ENCODE measurements around the gene ZNF469. TPM values are rescaled to one million over a fixed set of nuclear protein-coding genes. Genes with fewer than 3 reads are reported as not detected.

ZNF469 gene
- total RNA-seq, 6 experiments from 2014 or later, result 0.22 to 1.3 (median 0.37) TPM

DNA sequence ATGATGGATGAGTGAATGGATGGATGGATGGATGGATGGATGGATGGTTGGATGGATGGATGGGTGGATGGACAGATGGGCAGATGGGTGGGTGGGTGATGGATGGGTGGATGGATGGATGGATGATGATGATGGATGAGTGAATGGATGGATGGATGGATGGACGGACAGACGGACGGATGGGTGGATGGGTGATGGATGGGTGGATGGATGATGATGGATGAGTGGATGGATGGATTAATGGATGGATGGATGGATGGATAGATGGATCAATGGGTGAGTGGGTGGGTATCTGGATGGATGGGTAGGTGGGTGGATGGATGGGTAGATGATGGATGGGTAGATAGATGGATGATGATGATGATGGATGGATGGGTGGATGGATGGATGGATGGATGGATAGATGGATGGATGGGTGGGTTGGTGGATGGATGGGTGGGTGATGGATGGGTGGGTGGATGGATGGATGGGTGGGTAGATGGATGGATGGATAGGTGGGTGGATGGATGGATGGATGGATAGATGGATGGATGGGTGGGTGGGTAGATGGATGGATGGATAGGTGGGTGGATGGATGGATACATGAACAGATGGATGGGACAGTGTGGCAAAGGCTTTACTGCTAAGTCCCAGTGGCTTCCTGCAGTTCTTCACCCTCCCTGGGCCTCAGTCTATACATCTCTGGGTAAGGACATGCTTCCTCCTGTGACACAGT lies 40.1 kb downstream of the ZNF469 start:
- whole genome bisulfite sequencing (ENCODE audit: insufficient coverage, low coverage, low lambda C conversion rate, missing lambda C conversion rate), result 37% methylated on average over 3 of the region's 3 CpGs
- Histone ChIP-seq H3K27me3 (no peaks in the 10 kb centered on the region), H3K4me1 (no peaks in the 10 kb centered on the region), H3K27ac (no peak overlapping the region), H3K9me3 (no peaks in the 10 kb centered on the region), H3K36me3 (no peaks in the 10 kb centered on the region), H3K4me3 (no peak overlapping the region)
- DNase-seq (no peak), ATAC-seq (no peak)
- intact Hi-C loops (cut with DNase I), result no loop called here
- TF ChIP-seq, protein P1, sequence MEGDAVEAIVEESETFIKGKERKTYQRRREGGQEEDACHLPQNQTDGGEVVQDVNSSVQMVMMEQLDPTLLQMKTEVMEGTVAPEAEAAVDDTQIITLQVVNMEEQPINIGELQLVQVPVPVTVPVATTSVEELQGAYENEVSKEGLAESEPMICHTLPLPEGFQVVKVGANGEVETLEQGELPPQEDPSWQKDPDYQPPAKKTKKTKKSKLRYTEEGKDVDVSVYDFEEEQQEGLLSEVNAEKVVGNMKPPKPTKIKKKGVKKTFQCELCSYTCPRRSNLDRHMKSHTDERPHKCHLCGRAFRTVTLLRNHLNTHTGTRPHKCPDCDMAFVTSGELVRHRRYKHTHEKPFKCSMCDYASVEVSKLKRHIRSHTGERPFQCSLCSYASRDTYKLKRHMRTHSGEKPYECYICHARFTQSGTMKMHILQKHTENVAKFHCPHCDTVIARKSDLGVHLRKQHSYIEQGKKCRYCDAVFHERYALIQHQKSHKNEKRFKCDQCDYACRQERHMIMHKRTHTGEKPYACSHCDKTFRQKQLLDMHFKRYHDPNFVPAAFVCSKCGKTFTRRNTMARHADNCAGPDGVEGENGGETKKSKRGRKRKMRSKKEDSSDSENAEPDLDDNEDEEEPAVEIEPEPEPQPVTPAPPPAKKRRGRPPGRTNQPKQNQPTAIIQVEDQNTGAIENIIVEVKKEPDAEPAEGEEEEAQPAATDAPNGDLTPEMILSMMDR (IDR thresholded peaks at IDR 0.05), result no peak
- no peak for TF ChIP-seq POLR2A (IDR thresholded peaks at IDR 0.05)

DNA sequence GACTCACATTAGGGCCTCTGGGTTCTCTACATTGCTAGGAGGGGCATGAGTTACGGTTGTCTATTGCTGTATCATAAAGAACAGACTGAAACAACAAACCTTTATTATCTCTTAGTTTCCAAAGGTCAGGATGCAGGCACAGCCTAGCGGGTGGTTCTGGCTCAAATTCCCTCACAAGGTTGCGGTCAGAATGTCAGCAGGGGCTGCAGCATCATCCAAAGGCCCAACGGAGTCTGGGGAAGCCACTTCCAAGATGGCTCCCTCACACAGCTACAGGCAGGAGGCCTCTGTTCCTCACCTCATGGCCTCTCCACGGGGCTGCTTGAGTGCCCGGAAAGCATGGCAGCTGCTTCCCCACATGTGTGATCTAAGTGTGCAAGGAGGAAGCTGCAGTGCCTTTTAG lies 40.7 kb downstream of the ZNF469 start:
- ATAC-seq (no peak), DNase-seq (no peak)
- intact Hi-C loops (cut with DNase I), result no loop called here
- no peaks in the 10 kb centered on the region for H3K9me3 ChIP-seq
- H3K36me3 ChIP-seq, result no peaks in the 10 kb centered on the region
- H3K4me1 ChIP-seq, result no peaks in the 10 kb centered on the region
- WGBS (ENCODE audit: insufficient coverage, low coverage, low lambda C conversion rate, missing lambda C conversion rate), result 70% methylated on average over 6 of the region's 6 CpGs
- no peak overlapping the region for H3K27ac ChIP-seq
- no peaks in the 10 kb centered on the region for H3K27me3 ChIP-seq
- no peak overlapping the region for H3K4me3 ChIP-seq
- TF ChIP-seq POLR2A (IDR thresholded peaks at IDR 0.05), result no peak
- TF ChIP-seq, protein P1 (IDR thresholded peaks at IDR 0.05), result no peak

DNA sequence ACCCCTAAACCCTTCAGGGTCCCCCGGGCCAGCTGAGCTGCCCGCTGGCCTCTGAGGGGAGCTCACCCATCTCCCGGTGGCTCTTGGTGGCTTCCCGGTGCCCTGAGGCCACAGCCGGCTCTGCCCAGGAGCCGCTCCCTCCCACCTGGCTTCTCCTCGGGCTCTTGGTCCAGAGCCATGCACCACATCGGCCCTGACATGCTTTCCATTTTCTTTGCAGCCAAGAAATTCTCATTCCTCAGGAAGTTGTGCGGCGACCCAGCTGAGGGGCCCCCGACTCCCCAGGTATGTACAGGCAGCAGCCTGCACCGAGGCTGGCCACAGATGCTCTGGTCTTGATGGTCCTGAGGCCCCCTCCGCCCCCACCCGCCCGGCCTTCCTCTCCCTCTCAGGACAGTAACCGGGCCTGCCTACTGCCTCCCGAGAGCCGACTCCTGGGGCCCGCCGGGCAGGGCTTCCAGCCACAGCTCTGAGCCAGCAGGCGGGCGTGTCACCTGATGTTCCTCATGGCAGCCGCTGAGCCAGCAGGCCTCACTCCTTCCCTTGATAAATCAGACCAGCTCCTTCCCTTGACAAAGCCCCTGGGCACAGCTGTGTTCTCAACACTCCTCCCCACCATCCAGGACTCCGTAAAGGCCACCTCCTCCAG lies 42.0 kb downstream of the ZNF469 start:
- H3K36me3 ChIP-seq, result no peaks in the 10 kb centered on the region
- H3K4me3 ChIP-seq, result no peak overlapping the region
- no peak for TF ChIP-seq POLR2A (IDR thresholded peaks at IDR 0.05)
- TF ChIP-seq, protein P1 (IDR thresholded peaks at IDR 0.05), result no peak
- H3K27me3 ChIP-seq, result no peaks in the 10 kb centered on the region
- no peak overlapping the region for H3K27ac ChIP-seq
- ATAC-seq (peak in 1 of 4 donors; percentile 28), DNase-seq (no peak)
- no CpG with 5 or more reads among the region's 24 CpGs for WGBS (ENCODE audit: insufficient coverage, low coverage, low lambda C conversion rate, missing lambda C conversion rate)
- H3K4me1 ChIP-seq, result no peaks in the 10 kb centered on the region
- intact Hi-C loops (cut with DNase I), result no loop called here
- no peaks in the 10 kb centered on the region for H3K9me3 ChIP-seq

DNA sequence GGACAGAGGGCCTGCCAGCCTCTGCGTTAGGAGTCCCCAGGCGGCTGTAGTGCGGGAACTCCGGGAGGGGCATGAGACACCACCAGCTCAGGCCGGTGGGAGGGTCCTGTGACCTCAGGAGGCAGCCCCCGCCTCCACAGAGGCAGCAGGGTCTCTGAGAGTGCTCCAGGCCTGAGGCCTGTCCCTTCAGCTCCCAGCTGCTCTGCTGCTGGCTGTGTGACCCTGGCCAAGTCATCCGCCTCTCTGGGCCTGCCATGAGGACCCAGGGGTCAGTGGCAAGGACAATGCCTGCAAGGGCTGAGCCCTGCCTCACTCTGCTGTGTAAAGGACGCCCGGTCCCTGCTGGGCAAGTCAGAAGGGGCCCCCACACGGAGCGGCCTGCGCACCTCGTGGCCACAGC lies 43.3 kb downstream of the ZNF469 start:
- H3K4me1 ChIP-seq, result no peaks in the 10 kb centered on the region
- H3K4me3 ChIP-seq, result no peak overlapping the region
- no peaks in the 10 kb centered on the region for H3K36me3 ChIP-seq
- TF ChIP-seq, protein P1 (IDR thresholded peaks at IDR 0.05), result no peak
- no peak for TF ChIP-seq POLR2A (IDR thresholded peaks at IDR 0.05)
- DNase-seq (no peak), ATAC-seq (no peak)
- intact Hi-C loops (cut with DNase I), result no loop called here
- no CpG with 5 or more reads among the region's 13 CpGs for WGBS (ENCODE audit: insufficient coverage, low coverage, low lambda C conversion rate, missing lambda C conversion rate)
- no peaks in the 10 kb centered on the region for H3K9me3 ChIP-seq
- no peak overlapping the region for H3K27ac ChIP-seq
- no peaks in the 10 kb centered on the region for H3K27me3 ChIP-seq
